HL-60 (cell line): ENCODE measurements around the gene CPNE4.

Experiments
- DNase-seq, 2 experiments: peaks; one replicate each; pipeline ENCODE4 v3.0.0-alpha.2; 2010 to 2020; ENCODE audit warnings: low read depth in 1 of 2, low spot score in 1 of 2
- H3K27ac ChIP-seq: fragments of 250-450 bp; sonication (Bioruptor Pico); replicated peaks from 2 replicates; pipeline ENCODE4 v1.5.1; 2020; ENCODE audit warnings: mild to moderate bottlenecking, moderate library complexity
- H3K27me3 ChIP-seq: fragments of 250-450 bp; sonication (Bioruptor Pico); 2 replicates; pipeline ENCODE4 v1.5.1; 2021; ENCODE audit warnings: mild to moderate bottlenecking, moderate library complexity; ENCODE audit not compliant: insufficient read depth, poor library complexity, severe bottlenecking
- H3K4me3 ChIP-seq: replicated peaks from 2 replicates; pipeline ENCODE4 v1.5.1; 2011; ENCODE audit warnings: mild to moderate bottlenecking, control low read depth, low read length; ENCODE audit not compliant: insufficient read depth
- GABPA ChIP-seq: IDR thresholded peaks from 2 replicates; pipeline ENCODE4 v1.6.1; 2012; ENCODE audit warnings: low read depth
- POLR2AphosphoS5 ChIP-seq: IDR thresholded peaks from 2 replicates; pipeline ENCODE4 v1.6.1; 2012; ENCODE audit warnings: low read depth
- REST ChIP-seq: IDR thresholded peaks from 2 replicates; pipeline ENCODE4 v1.6.1; 2012; ENCODE audit warnings: low read depth; ENCODE audit not compliant: insufficient replicate concordance
- SPI1 ChIP-seq: IDR thresholded peaks from 2 replicates; pipeline ENCODE4 v1.6.1; 2012; ENCODE audit warnings: low read depth, mild to moderate bottlenecking, borderline replicate concordance
- TF ChIP-seq, protein P1 (sequence below): IDR thresholded peaks from one replicate; pipeline ENCODE4 v1.5.1; 2011; ENCODE audit warnings: low read length, control low read depth, inconsistent platforms; ENCODE audit not compliant: insufficient read depth

The CPNE4 gene

DNA sequence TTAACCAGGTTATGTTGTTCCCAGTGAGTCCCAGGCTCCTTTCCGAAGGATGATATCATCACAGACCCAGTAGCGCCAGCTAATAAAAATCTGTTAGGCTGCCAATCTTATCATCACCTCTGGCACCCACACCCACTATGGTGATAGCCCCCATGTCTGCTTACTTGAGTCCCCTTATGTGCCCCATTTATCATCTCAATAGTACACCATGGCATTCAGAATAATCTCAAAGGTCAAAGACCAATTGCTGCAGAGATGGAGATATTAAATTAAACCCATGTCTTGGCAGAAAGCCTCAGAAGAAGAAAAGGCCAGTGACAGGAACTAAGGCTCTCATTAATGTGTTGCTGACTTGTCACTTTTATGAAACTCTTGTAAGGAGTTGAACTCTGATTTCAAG is 32.8 kb downstream of the CPNE4 start:
- Histone ChIP-seq H3K27me3 (no peaks in the 10 kb centered on the region), H3K27ac (no peak overlapping the region), H3K4me3 (no peak overlapping the region)
- no peak for TF ChIP-seq POLR2AphosphoS5
- TF ChIP-seq, protein P1, sequence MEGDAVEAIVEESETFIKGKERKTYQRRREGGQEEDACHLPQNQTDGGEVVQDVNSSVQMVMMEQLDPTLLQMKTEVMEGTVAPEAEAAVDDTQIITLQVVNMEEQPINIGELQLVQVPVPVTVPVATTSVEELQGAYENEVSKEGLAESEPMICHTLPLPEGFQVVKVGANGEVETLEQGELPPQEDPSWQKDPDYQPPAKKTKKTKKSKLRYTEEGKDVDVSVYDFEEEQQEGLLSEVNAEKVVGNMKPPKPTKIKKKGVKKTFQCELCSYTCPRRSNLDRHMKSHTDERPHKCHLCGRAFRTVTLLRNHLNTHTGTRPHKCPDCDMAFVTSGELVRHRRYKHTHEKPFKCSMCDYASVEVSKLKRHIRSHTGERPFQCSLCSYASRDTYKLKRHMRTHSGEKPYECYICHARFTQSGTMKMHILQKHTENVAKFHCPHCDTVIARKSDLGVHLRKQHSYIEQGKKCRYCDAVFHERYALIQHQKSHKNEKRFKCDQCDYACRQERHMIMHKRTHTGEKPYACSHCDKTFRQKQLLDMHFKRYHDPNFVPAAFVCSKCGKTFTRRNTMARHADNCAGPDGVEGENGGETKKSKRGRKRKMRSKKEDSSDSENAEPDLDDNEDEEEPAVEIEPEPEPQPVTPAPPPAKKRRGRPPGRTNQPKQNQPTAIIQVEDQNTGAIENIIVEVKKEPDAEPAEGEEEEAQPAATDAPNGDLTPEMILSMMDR: no peak
- TF ChIP-seq SPI1: no peak
- TF ChIP-seq REST: no peak
- no peak for TF ChIP-seq GABPA
- no peak for DNase-seq

DNA sequence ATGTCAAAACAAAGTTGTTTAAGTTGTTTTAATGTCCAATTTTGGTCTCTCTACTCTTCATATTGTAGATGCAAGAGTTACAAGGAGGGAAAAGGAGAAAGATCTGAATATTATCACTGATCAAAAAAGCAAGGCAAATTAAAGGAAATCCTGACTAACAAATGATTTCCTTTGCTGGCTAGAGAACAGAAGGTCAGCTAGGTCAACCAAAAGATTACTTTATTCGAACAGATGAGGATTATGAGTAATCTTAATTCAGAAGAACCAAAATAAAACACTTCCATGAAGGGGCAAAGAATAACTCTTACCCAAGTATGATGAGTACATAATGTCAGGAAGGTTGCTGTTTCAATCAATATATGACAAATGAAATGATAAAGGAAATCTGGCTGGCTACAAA is 33.8 kb downstream of the CPNE4 start:
- Histone ChIP-seq H3K27me3 (no peaks in the 10 kb centered on the region), H3K27ac (no peak overlapping the region), H3K4me3 (no peak overlapping the region)
- TF ChIP-seq, protein P1: no peak
- no peak for TF ChIP-seq SPI1
- TF ChIP-seq POLR2AphosphoS5: no peak
- no peak for TF ChIP-seq REST
- TF ChIP-seq GABPA: no peak
- DNase-seq: no peak

DNA sequence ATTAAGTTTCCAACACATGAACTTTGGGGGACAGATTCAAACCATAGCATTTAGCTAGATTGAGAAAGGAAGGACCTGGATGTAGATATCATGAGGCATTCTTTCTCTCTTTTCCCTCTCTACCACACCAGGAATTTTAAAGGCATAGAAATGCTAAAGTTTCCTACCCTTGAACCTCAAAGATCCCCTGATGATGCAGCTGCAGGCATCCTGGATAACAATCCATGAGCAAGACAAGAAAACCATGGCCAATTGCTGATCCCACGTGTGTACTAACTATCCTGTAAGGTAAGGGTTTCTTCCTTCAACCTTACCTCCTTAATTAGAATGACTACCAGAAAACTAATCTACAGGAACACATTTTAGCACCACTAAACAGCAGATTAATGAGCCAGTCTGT is 36.8 kb downstream of the CPNE4 start:
- Histone ChIP-seq H3K27ac (no peak overlapping the region), H3K27me3 (no peaks in the 10 kb centered on the region), H3K4me3 (no peak overlapping the region)
- DNase-seq: no peak
- TF ChIP-seq POLR2AphosphoS5 (no peak), REST (no peak), GABPA (no peak)

DNA sequence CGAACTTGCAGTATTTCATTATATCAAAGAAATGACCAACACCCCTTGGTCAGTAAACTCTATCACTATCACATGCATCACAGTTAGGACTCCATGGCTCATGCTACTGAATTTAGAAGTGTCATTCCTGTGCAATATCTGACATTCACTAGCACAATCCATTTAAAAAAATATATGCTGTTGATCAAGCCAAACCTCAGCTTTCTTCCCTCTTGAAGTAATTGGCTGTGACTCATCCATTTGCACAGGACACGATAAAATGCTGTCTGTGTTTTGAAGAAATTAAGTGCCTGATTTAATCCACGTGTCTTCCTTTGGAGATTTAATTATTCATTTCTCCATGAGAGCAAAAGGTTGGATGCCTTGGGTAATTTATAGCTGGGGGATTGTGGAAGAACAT is 38.9 kb downstream of the CPNE4 start:
- Histone ChIP-seq H3K27ac (no peak overlapping the region), H3K27me3 (no peaks in the 10 kb centered on the region), H3K4me3 (no peak overlapping the region)
- DNase-seq: no peak
- TF ChIP-seq, protein P1: no peak
- no peak for TF ChIP-seq GABPA
- TF ChIP-seq SPI1: no peak
- TF ChIP-seq REST: no peak
- TF ChIP-seq POLR2AphosphoS5: no peak
